MG63 (cell line): ENCODE results near the gene KRT86. TPM values are rescaled to one million over a fixed set of nuclear protein-coding genes. Genes with fewer than 3 reads are reported as not detected.
"Not testable (repeated sequence)": the region's sequence is repeated elsewhere in the genome, so short reads cannot be mapped to it uniquely, and the experiment has no call there.

ENCODE experiments used
- DNase-seq: peaks from one replicate; pipeline ENCODE4 v3.0.0-alpha.2; 2020
- H3K27me3 ChIP-seq: fragments of 250-450 bp; sonication (Bioruptor Pico); 2 replicates; pipeline ENCODE4 v1.5.1; 2020; ENCODE audit warnings: mild to moderate bottlenecking, moderate library complexity
- H3K36me3 ChIP-seq: fragments of 250-450 bp; sonication (Bioruptor Pico); 2 replicates; pipeline ENCODE4 v1.5.1; 2020; ENCODE audit warnings: mild to moderate bottlenecking, moderate library complexity
- H3K4me3 ChIP-seq: fragments of 250-450 bp; sonication (Bioruptor Pico); 2 replicates; pipeline ENCODE4 v1.5.1; 2020; ENCODE audit warnings: mild to moderate bottlenecking, moderate library complexity
- H3K9me3 ChIP-seq: fragments of 250-450 bp; sonication (Bioruptor Pico); 2 replicates; pipeline ENCODE4 v1.5.1; 2020; ENCODE audit warnings: mild to moderate bottlenecking, moderate library complexity
- total RNA-seq: library from RNA; depleted of rRNA; stranded (reverse); fragments of >200 nt; shearing (Covaris generic); gene quantifications from 2 replicates; pipeline ENCODE4 v1.2.3, GENCODE V29; 2014; ENCODE audit warnings: low replicate concordance

Gene KRT86
- total RNA-seq, 1 experiment from 2014 or later = 13.6 TPM

DNA sequence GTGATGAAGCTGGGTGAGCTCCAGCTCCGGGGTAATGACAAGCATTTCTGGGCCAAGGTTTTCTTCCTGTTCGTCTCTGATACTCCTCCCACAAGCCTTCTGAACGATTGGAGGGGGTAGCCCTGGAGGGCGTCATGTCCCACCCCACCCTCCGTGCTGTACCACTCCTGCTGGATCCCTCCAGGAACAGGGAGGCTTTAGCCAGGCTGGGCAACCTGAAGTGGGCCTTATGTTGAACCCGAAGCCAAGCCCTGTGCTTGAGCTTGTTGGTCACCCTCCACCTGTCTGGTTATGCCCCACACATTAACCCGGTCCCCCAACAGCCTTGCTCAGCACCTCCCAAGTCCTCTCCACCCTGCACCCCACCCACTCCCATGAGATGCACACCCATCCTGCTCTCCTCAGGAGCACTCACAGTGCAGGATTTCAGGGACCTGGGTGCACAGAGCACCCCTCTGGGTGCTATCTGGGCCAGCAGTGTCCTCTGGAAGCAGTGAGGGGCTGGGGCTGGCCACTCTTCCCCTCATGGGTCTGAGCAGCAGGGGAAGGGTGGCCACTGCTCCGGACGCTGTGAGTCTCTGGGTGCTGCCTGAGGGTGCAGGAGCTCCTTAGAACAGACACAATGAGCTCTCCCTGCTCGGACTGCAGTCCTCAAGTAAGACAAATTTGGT, 53.5 kb downstream of the KRT86 start:
- Histone ChIP-seq H3K4me3 (no peak overlapping the region), H3K9me3 (no peaks in the 10 kb centered on the region), H3K27me3 (no peaks in the 10 kb centered on the region), H3K36me3 (no peaks in the 10 kb centered on the region)
- no peak for DNase-seq

DNA sequence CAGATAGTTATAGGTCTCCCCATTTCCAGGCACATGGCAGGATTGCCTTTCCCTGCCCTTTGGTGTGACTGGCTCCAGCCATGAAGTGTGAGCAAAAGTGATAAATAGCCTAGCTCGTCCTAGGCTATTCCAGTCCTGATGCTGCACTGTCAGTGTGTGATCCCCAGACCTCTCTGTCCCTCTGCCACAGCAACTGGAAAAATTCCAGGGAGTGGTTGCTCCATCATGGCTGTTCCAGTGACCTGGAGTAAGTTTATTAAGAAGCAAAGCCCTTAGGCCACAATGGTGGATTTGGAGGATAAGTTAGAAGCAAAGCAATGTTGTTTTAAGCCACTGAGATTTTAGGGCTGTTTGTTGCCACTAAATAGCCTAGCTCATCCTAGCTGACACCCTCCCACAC, 56.6 kb downstream of the KRT86 start:
- Histone ChIP-seq H3K36me3 (no peaks in the 10 kb centered on the region), H3K4me3 (no peak overlapping the region), H3K27me3 (no peaks in the 10 kb centered on the region), H3K9me3 (peaks cover 2% of the 10 kb centered on the region; the same call in 1 of the 2 replicates)
- DNase-seq = no peak

DNA sequence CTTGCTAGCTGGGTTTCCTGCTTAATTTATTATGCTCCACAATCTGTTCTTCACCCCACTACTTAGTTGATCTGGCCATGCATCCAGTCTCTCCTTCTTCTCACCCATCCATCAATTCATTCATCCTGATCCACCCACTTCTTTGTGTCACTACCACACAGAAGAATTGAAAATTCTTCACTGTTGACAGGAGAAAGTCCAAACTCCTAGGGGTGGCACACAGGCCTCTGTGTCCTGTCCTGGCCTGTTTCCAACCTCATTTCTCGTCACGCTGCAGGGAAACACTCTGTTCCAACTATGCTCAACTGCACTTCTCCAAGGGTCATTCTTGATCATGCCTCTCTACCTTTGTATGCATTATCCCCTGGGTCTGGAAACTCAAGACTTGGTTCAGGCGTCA, 57.4 kb downstream of the KRT86 start:
- Histone ChIP-seq H3K36me3 (no peaks in the 10 kb centered on the region), H3K4me3 (no peak overlapping the region), H3K9me3 (peaks cover 2% of the 10 kb centered on the region; the same call in 1 of the 2 replicates), H3K27me3 (no peaks in the 10 kb centered on the region)
- DNase-seq = no peak

DNA sequence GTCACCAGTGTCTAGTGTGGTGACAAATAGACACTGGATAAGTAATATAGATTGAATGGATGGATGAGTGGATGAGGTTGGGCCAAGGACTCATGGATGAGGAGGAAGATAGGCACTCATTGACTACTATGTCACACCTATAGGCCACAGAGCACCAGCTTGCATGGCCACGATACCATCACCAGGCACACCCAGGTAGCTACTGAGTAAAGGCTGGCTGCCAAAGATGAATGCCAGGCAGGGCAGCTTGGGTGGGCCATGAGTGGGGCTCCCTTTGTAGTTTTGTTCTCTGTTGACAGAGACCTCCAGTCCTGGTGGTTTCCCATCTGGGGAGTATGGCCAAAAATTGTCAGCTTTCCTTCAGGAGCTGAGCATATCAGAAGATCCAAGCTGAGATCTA, 57.9 kb downstream of the KRT86 start:
- H3K4me3 ChIP-seq = no peak overlapping the region
- H3K36me3 ChIP-seq = no peaks in the 10 kb centered on the region
- no peak for DNase-seq
- no peaks in the 10 kb centered on the region for H3K27me3 ChIP-seq
- H3K9me3 ChIP-seq = peaks cover 2% of the 10 kb centered on the region; the same call in 1 of the 2 replicates

DNA sequence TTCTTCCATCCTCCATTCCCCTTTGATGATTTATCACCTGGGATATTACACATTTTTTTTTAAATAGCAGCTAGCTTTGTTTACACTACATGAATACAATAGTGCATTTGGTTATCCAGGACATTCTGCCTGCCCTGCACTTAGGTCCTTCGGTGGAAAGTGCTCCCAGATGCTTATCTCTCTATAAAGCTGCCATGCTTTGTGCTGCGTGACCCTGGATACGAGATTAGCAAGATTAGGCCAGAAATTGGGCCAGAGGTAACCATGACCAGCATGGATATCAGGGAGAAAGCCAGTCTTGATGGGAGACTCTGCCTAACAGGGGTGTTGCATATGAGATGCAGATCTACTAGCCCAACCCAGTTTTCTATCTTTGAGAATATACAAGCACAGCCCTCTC, 58.9 kb downstream of the KRT86 start:
- no peaks in the 10 kb centered on the region for H3K27me3 ChIP-seq
- no peaks in the 10 kb centered on the region for H3K36me3 ChIP-seq
- peaks cover 2% of the 10 kb centered on the region; the same call in 1 of the 2 replicates for H3K9me3 ChIP-seq
- no peak overlapping the region for H3K4me3 ChIP-seq
- DNase-seq = no peak

DNA sequence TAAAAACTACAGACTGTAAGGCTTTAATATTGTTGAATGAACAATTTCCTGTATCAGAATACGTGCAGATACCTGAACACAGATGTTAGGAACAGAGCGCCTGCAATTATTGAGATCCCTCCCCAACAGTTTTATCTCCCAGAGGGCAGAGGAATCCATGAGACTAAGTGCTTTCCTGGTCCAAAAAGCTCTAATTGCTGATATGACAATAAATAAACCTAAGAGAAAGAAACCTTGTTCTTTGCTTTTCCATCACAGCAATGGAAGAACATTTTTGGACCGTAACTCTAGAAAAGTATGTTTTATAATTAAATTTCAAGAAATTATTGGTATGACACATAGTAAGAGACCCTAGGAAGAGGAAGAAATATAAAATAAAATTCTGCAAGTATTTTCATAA, 59.7 kb downstream of the KRT86 start:
- no peak for DNase-seq
- no peaks in the 10 kb centered on the region for H3K27me3 ChIP-seq

DNA sequence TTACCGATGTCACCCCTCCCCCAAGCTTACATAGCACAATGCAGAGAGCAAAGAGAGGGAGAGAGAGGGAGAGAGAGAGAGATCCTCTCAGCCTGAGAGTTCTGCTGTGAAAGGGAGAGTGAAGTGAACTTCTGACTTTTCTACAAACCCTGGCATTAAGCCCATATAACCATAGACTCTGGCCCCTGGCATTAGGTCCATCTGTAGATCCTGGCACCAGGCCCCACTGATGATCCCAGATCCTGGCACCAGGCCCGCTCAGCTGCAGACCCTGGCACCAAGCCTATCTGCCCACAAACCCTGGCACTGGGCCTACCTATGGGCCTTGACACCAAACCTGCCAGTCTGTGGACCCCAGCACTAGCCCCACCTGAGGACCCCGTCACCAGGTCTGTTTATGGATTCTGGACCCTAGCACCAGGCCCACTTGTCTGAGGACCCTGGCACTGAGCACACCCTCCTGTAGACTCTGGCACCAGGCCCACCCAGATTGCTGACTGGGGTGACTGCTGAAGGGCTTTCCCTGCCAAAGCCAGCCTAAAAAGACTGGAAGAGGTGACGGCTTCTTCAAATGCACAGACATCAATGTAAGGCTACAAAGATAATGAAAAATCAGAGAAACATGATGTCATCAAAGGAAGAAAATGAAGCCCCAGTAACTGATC, 61.3 kb downstream of the KRT86 start:
- peaks cover 2% of the 10 kb centered on the region; the same call in 1 of the 2 replicates for H3K9me3 ChIP-seq
- no peak overlapping the region for H3K4me3 ChIP-seq
- no peaks in the 10 kb centered on the region for H3K27me3 ChIP-seq
- no peaks in the 10 kb centered on the region for H3K36me3 ChIP-seq
- DNase-seq = no peak

More for the DNA sequence above, 59.7 kb downstream of the KRT86 start:
- no peaks in the 10 kb centered on the region for H3K36me3 ChIP-seq
- no peak overlapping the region for H3K4me3 ChIP-seq
- peaks cover 2% of the 10 kb centered on the region; the same call in 1 of the 2 replicates for H3K9me3 ChIP-seq

DNA sequence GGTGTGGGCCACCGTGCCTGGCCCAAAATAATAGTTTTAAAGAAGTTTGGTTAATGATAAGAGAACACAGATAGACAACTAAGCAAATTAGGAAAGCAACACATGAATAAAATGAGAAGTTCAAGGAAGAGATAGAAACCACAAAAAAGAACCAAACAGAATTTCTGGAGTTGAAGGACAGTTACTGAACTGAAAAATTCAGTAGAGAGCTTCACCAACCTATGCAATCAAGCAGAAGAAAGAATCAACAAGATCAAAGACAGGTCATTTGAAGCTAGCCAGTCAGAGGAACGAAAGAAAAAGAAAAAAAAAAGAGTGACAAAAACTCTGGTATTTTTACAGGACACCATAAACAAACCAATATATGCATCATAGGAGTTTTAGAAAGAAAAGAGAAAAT, 62.2 kb downstream of the KRT86 start:
- Histone ChIP-seq H3K27me3 (no peaks in the 10 kb centered on the region), H3K36me3 (no peaks in the 10 kb centered on the region), H3K4me3 (no peak overlapping the region), H3K9me3 (peaks cover 2% of the 10 kb centered on the region; the same call in 1 of the 2 replicates)
- no peak for DNase-seq

DNA sequence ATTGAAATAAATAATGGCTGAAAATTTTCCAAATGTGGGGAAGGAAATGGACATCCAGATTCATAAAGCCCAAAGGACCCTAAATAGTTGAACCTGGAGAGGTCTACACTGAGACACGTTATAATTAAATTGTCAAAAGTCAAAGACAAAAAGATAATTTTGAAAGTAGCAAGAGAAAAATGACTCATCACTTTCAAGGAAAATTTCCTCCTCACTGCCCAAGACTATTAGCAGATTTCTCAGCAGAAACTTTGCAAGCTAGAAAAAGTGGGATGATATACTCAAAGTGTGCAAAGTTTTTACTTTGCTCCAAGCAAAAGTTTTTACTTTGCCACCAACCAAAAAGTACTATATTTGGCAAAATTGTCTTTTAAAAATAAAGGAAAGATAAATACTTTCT, 62.6 kb downstream of the KRT86 start:
- Histone ChIP-seq H3K27me3 (no peaks in the 10 kb centered on the region), H3K4me3 (no peak overlapping the region), H3K36me3 (no peaks in the 10 kb centered on the region), H3K9me3 (peaks cover 2% of the 10 kb centered on the region; the same call in 1 of the 2 replicates)
- DNase-seq = no peak

DNA sequence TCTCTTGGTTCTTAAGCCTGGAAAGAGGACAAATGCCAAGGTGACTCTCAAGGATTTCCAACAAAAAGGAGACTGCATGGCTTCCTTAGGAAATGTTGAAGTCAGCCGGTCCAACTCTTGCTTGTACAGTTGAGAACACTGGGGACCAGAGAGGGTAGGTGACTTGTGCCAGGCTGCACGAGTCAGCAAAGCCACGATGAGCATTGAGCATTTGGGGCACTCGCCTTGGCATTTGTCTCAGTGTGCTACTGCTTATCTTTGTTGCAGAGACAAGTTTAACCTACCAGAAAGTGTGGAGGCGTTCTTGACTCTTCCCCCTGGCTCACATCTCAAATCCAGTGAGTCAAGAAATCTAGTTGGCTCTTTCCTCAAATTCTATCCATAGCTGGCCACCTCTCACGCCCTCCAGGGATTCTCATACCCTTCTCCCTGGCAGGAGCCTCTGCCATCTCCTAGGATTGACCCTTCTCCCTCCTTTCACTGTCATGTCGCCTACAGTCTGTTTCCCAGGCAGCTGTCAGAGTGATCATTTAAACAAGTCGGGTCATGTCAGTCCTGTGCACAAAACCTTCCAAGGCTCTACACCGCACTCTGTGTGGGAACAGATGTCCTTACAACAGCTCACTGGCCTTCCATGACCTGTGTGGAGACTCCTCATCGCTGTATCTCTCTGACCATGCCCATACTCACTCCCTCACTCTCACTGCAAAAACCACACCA, 64.0 kb downstream of the KRT86 start:
- peak; percentile 59 for DNase-seq
- H3K27me3 ChIP-seq = no peaks in the 10 kb centered on the region
- H3K4me3 ChIP-seq = no peak overlapping the region
- no peaks in the 10 kb centered on the region for H3K36me3 ChIP-seq
- H3K9me3 ChIP-seq = peaks cover 2% of the 10 kb centered on the region; the same call in 1 of the 2 replicates

DNA sequence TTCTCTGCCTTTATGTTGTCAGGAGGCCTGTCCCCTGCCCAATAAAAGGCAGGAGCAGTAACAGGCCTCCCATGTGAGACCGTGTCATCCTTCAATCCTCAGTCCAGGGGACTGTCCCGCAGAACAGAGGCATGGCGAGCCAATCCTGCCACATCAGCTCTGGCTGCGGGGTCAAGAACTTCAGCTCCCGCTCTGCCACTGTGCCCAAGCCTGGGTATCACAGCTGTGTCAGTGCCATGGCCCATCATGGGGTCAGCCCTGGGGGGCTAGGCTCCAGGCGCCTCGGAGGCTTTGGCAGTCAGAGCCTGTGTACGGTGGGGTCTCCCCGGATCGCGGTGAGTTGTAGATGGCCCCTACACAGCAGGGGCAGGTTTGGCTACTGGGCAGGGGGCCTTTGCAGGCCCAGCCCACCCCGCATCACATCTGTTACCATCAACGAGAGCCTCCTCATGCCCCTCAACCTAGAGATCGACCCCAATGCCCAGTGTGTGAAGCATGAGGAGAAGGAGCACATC, 66.7 kb downstream of the KRT86 start:
- Histone ChIP-seq H3K9me3 (no peaks in the 10 kb centered on the region; the same call in 1 of the 2 replicates), H3K27me3 (no peaks in the 10 kb centered on the region), H3K4me3 (no peak overlapping the region), H3K36me3 (no peaks in the 10 kb centered on the region)
- DNase-seq = no peak

DNA sequence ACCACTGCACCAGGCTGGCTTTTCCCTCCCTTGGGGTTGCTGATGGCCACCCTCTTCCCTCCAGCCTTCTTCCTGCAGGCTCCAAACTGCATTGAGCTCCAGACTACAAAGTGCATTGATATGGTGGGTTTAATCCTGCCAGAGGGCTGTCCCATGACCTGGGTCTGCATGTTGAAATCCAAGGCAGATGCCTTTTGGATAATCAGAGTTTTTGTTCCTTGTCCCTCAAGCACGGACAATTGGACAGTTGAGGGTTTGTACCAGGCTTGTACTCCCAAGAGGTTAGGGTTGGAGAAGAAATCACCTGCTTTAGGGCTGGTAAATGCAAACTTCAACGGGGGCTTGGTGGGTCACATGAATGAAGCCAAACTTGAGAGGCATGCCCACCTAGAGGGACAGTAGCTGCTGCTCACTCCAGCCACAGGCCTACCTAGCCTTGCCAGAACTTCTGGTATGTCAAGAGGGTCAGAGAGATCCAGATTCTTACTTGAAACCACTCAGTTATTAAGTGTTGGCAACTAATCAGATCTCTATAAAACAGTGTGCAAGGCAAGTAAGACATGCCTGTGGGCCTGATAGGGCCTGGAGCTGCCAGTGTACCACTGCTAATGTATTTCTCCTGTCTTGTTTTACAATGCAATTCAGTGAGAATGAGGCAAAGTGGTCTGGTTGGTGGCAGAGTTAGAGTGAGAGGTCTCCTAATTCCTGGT, 68.5 kb downstream of the KRT86 start:
- H3K4me3 ChIP-seq = no peak overlapping the region
- no peak for DNase-seq
- no peaks in the 10 kb centered on the region for H3K9me3 ChIP-seq
- no peaks in the 10 kb centered on the region for H3K27me3 ChIP-seq
- no peaks in the 10 kb centered on the region for H3K36me3 ChIP-seq

DNA sequence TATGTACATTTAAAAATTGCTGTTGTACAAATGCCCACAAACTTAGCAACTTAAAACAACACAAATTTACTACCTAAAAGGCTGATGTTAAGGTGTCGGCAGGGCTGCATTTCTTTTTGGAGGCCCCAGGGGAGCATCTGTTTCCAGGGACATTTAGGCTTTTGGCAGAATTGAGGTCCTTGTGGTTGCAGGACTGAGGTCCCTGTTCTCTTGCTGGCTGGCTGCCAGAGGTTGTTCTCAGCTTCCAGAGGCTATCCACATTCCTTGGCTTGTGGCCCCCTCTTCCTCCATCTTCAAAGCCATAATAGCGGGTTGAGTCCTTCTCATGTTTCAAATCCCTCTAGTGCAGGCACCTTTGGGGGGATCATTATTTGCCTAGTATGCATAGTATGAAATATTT, 69.1 kb downstream of the KRT86 start:
- H3K36me3 ChIP-seq = no peaks in the 10 kb centered on the region
- no peak overlapping the region for H3K4me3 ChIP-seq
- H3K27me3 ChIP-seq = no peaks in the 10 kb centered on the region
- H3K9me3 ChIP-seq = no peaks in the 10 kb centered on the region
- no peak for DNase-seq

DNA sequence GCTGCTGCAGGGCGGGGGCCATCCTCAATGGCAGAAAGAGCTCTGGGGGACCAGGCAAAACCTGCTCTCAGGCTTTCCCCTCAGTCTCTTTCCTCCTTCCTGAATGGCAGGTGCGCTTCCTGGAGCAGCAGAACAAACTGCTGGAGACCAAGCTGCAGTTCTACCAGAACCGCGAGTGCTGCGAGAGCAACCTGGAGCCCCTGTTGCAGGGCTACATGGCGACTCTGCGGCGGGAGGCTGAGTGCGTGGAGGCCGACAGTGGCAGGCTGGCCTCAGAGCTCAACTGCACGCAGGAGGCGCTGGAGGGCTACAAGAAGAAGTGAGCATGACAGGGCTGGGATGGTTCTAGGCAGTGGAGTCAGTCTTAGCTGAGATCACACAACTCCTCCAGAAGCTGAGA, 69.7 kb downstream of the KRT86 start:
- H3K36me3 ChIP-seq = no peaks in the 10 kb centered on the region
- no peaks in the 10 kb centered on the region for H3K9me3 ChIP-seq
- H3K27me3 ChIP-seq = no peaks in the 10 kb centered on the region
- no peak for DNase-seq
- no peak overlapping the region for H3K4me3 ChIP-seq

DNA sequence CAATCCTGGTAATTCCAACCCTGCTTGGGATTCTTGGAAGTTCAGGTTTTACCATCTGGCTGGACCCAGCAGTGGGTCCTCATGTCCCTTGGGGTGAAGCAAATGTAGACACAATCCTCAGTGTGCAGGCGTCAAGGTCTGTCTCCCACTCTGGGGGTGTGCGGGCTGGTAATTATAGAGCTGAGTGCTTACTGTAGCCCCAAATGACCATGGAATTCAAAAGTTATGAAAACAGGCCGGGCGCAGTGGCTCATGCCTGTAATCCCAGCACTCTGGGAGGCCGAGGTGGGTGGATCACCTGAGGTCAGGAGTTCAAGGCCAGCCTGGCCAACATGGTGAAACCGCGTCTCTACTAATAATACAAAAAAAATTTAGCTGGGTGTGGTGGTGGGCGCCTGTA, 70.6 kb downstream of the KRT86 start:
- not testable (repeated sequence) for H3K4me3 ChIP-seq, H3K9me3 ChIP-seq, H3K27me3 ChIP-seq, H3K36me3 ChIP-seq, DNase-seq

DNA sequence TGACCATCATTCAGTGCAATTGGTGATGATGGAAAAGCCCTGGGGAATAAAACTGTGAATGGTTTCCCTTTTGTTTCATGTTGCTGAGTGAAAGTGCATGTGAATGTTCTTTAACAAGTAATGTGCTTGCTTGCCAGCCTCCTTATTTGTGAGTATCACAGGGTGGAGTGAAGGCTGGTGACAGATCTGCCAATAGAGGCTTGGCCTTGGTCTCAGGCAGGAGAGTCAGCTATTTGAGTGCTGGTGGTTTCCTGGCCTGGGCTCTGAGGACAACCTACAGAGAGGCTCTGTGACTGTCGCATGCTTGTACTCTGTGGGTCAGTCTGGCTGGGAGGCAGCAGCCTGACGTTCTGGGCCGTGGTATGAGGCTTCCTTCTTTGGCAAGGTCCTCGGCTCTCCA, 72.1 kb downstream of the KRT86 start:
- Histone ChIP-seq H3K9me3 (no peaks in the 10 kb centered on the region), H3K27me3 (no peaks in the 10 kb centered on the region), H3K36me3 (no peaks in the 10 kb centered on the region), H3K4me3 (no peak overlapping the region)
- no peak for DNase-seq

DNA sequence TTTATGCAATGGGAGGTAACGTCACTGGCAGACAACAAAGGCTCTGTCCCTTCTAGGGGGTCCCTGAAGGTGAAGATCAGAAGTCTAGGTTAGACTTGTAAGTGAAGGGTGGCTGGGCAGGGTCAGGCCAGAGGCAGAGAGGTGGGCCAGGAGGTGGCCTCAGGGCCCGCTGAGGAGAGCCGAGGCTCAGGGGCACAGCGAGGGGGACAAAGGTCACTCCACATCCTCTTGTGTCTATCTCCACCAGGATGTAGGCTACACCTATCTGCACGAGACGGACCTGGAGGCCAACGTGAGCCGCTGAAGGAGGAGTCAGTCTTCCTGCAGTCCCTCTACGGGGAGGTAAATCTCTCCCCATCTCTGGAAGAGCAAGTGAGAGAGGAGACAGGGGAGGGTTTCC, 72.6 kb downstream of the KRT86 start:
- Histone ChIP-seq H3K9me3 (no peaks in the 10 kb centered on the region), H3K36me3 (no peaks in the 10 kb centered on the region), H3K27me3 (no peaks in the 10 kb centered on the region), H3K4me3 (no peak overlapping the region)
- no peak for DNase-seq
